Measurements from ENCODE around the gene PHKG1.
A peak's percentile ranks its signal among the peaks of the same experiment; 100 is the strongest.
"Not testable (repeated sequence)": the region's sequence is repeated elsewhere in the genome, so short reads cannot be mapped to it uniquely, and the experiment has no call there.

PHKG1 gene
- total RNA-seq = 12.9 reads per million, percentile 37 among the genes with 10 or more reads in this experiment

DNA sequence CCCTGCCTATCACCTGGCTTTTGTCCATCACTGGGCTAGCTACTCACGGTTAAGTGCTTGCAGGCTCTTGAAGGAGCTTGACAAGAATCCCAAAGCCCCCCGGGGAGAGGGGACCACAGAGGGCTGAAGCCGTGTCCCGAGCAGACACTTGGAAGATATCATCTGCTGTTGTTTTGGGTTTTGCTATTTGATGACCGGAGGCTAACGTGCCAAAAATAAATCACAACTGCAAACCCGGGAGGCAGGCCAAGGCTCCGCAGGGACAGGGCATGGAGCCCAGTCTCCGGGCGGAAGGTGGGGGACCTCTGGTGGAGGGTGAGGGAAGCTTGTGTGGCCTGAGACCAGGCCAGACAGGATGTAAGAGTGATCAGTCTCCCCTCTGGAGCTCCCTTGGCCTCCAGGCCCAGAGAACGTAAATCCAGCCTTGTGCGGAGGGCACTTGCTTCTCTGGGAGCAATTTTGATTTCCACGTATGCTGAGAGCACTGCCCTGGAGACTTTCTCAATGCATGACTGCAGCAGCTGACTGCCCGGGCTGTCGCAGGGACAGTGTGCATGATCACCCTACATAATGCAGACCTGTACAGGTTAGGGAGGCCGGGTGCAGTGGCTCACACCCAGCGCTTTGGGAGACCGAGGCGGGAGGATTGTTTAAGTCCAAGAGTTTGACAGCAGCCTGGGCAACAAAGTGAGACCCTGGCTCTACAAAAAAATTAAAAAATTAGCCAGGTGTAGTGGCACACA lies at the start of gene PHKG1:
Gene PHKG1, minus strand, starts transcription at position 164 of the 743 bp plus-strand sequence. CDS start 4,011 bp downstream, outside the sequence.
- DNase-seq = no peak

GRCh38 chr7:56131062-56131461 lies 38.3 kb upstream of the PHKG1 start:
- not testable (repeated sequence) for DNase-seq

DNA sequence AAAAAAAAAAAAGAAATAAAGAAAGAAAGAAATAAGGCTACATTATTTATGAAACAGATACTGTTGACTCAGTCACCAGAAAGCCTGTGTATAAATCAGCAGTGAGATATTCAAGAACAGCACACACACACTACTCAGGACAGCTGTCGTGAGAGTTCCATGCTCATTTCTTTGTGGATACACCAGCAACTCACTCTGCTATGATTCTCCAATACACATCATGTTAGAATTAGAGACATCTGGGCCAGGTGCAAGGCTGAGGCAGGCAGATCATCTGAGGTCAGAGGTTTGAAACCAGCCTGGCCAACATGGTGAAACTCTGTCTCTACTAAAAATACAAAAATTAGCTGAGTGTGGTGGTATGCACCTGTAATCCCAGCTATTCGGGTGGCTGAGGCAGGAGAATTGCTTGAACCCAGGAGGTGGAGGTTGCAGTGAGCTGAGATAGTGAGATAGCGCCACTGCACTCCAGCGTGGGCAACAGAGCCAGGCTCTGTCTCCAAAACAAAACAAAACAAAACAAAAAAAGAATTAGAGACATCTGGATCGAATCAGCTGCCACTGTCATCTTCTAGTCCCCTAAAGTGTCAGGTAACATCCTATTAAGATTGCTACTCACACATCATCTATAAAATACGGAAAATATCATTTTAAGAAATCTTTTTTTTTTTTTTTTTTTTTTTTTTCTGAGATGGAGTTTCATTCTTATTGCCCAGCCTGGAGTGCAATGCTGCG lies 34.7 kb upstream of the PHKG1 start:
- no peak for DNase-seq

DNA sequence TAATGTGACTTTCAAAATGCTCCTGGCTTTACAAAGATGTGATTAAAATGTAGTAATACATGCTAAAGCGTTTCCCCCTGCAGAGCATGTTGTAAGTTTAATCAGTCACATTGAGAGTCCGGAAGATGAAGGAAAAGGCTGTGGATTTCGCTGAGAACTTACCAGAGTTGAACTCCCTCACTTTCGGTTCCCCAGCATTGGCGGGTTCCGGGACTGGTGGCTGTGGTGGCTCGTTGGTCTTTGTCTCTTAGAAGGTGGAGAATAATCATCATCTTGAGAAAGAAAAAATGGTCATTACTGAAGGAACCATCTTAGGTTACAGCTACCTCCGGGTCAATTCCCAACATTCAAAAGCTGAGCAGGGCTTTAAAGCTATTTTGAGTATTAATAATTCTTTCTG lies 33.1 kb upstream of the PHKG1 start:
- DNase-seq = no peak

DNA sequence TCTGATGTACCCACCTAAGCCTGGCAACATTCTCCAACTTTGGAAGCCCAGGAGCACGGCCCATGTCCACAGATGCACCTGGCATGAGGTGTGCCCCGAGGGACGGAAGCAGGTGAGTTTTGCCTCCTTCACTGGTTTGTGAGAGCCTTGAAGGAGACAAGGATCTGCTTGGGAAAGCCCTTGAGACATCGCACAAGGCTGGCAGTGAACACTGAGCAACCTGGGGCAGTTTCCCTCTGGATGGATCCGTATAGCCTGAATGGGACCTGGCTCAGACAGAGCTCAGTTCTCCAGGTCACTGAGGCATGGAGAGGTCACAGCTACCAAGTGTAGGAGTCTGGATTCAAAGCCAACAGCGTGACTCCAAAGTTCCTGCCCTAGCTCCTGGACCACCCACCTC lies 32.2 kb upstream of the PHKG1 start:
- DNase-seq = no peak

- DNase-seq = no peak
Measured at GRCh38 chr7:56121440-56121839, 28.7 kb upstream of the PHKG1 start.

- no peak for DNase-seq
Measured at GRCh38 chr7:56115852-56116538, 23.2 kb upstream of the PHKG1 start, which contains the start of gene NUPR2. NUPR2 (minus strand) TSS chr7:56116417; CDS start chr7:56116314, 103 bp downstream.

- DNase-seq = not testable (repeated sequence)
Measured at GRCh38 chr7:56112244-56112643, 19.5 kb upstream of the PHKG1 start.

- no peak for DNase-seq
Measured at GRCh38 chr7:56110611-56111010, 17.9 kb upstream of the PHKG1 start.

DNA sequence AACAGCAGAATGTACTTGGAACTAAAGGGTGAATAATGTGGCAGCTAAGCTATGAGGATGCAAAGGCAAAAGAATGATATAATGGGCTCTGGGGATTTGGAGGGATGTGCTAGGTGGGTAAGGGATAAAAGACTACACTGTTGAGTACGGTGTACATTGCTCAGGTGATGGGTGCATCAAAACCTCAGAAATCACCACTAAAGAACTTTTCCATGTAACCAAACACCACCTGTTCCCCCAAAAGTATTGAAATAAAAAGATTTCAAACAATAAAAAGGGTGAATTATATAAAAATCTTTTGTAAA lies 15.2 kb upstream of the PHKG1 start:
- DNase-seq = no peak

DNA sequence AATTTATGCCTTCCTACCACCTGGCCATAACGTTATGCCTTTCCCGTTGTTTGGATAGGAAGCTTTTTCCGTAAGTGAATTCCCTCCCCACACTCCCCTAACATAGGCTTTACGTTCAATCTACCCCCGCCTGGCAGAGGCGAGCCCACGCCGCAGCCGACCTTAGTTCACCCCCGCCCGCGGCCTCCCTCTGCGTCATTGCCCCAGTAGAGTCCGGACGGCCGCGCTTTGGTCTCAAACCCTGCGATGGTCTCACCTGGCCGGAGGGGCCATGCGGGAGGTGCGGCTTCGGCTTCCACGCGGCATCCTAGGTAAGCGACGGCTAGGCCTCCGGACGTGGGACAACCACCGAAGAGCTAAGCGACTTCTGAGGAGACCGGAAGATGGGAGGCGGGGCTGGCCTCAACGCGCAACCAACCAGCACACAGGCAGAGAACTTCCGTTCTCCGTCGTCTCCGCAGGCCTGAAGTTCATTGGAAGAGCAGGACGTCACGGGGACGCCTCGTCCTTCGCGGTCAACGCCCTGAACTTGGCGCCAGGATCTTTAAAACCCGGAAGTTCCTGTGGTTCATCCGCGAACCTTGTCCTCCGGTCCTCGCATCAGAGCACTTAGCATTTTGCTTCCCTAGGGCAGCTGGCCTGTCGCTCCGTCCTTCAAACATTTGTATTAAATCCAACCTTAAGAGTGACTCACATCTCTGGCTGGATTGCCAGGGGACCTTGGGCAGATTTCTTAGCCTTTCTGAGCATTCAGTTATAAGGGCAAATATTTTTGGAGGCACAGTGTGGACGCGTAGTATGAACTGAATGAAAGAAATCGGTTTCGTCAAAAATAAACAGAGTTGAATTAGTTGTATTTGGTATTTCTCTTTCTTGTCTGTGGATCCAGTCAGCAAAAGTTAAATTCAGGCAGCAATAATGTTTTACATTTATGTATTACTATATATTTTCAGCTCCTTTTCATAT lies 13.6 kb upstream of the PHKG1 start, which contains the start of gene CHCHD2:
Gene CHCHD2, minus strand, starts transcription at position 369 of the 966 bp plus-strand sequence. Its CDS starts 63 bp downstream, at position 306.
- peak; percentile 91 for DNase-seq

- peak; percentile 7 for DNase-seq
Measured at GRCh38 chr7:56105508-56105907, 12.8 kb upstream of the PHKG1 start.

DNA sequence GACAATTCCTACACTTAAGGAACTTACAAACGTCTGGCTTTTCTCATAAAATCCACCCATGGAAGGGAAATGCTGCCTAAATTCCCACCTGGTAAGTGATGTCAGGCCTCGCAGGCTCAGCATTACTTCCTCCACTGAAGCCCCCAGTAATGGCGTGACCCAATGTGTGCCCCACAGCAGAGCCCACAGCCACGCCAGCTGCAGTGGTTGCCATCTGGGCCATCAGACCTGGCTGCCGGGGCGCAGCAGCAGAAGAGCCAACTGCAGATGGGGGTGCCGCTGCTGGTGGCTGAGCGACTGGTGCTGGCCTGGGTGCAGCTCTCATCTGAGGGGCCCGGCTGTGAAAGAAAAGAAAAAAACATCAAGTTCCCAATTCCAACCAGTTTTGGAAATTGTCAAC lies 11.4 kb upstream of the PHKG1 start:
- DNase-seq = not testable (repeated sequence)

DNA sequence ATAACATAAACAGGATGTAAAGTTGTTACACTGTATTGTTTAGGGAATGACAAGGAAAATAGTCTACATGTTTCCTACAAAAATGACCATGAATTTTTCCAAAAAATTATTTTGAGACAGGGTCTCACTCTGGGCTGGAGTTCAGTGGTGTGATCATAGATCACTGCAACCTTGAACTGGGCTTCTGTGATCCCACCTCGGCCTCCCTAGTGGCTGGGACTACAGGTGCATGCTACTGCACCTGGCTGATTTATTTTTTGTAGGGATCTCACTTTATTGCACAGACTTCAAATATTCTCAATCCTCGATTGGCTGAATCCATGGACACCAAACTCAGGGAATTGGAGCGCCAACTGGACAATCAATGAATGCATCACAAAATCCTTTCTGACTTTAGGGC lies 6.9 kb upstream of the PHKG1 start:
- DNase-seq = no peak

GRCh38 chr7:56098187-56099008 lies 5.6 kb upstream of the PHKG1 start:
- DNase-seq = not testable (repeated sequence)

GRCh38 chr7:56097700-56098099 lies 4.9 kb upstream of the PHKG1 start:
- DNase-seq = no peak

- not testable (repeated sequence) for DNase-seq
Measured at GRCh38 chr7:56092388-56092787, 364 bp downstream of the PHKG1 start.

DNA sequence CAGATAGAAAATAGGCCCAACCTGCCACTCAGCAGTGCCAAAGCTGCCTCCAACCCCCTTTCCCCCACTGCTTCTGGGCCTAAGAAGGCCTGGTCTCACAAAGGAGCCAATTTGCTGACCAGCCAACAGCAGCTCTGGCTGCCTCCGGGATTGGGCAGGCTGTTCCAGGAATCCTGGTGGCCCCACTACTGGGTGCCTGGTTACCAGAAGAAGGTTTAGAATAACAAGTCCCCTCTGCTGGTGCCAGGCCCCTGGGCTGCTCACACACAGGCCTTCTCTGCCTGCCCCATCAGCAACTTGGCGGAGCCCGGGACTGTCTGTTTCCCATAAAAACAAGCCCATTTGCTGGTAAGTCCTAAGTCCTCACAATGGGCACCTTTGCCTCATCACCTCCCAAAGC lies 1.2 kb downstream of the PHKG1 start:
- no peak for DNase-seq

DNA sequence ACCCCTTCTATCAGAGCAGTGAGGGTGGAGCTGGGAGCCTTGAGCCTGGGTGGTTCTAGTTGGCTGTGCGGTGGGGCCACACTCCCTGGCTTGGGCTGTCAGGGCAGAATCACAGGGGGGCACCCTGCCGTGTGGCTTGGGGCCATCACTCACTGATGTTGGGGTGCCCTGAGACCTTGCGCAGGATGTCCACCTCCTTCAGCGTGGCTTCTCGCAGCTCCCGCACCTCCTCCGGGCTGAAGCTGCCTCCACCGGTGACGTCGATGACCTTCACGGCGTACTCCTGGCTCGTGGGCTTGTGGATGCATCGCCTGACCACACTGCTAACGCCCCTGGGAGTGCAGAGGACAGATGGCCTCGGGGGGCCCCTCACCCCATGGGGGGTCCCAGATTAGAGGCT lies 5.3 kb downstream of the PHKG1 start:
- no peak for DNase-seq

GRCh38 chr7:56086761-56087160 lies 6.0 kb downstream of the PHKG1 start:
- DNase-seq = no peak

- no peak for DNase-seq
Measured at GRCh38 chr7:56083150-56083785, 9.5 kb downstream of the PHKG1 start.

Measured in effector CD4-positive, alpha-beta T cell (primary cell).